GM23248 (cell line): ENCODE measurements around the gene HTR3B.

Experiments used
- EZH2 ChIP-seq: fragments of 200-600 bp; sonication (generic); IDR thresholded peaks from 2 replicates; pipeline ENCODE4 v1.6.1; 2018; ENCODE audit warnings: antibody characterized with exemption, mild to moderate bottlenecking; ENCODE audit not compliant: insufficient read depth, poor library complexity, severe bottlenecking
- EZH2phosphoT487 ChIP-seq: fragments of 200-600 bp; sonication (generic); IDR thresholded peaks from 2 replicates; pipeline ENCODE4 v1.6.1; 2018; ENCODE audit warnings: antibody characterized with exemption, moderate library complexity, mild to moderate bottlenecking, low read depth; ENCODE audit not compliant: insufficient read depth

DNA sequence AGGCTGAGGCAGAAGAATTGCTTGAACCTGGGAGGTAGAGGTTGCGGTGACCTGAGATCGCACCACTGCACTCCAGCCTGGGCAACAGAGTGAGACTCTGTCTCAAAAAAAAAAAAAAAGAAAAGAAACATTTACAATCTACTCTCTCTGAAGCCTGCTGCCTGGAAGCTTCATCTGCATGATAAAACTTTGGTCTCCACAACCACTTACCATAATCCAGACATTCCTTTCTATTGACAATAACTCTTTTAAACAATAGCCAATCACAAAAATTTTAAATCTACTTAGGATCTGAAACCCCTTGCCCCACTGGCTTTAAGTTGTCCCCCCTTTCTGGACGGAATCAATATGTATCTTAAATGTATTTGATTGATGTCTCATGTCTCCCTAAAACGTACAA, 45.3 kb downstream of the HTR3B start:
- no peak for TF ChIP-seq EZH2
- TF ChIP-seq EZH2phosphoT487, result no peak
